KMS-11 (cell line): Measurements from ENCODE around the gene PPHLN1.

Experiments
- H2AFZ ChIP-seq: fragments of 200-600 bp; sonication (generic); 2 replicates; pipeline ENCODE4 v1.6.1; 2016; ENCODE audit warnings: antibody characterized with exemption, mixed run types, low read depth
- H3K27ac ChIP-seq: fragments of 200-600 bp; sonication (generic); 2 replicates; pipeline ENCODE4 v1.6.1; 2016; ENCODE audit warnings: mild to moderate bottlenecking, mixed run types
- H3K27me3 ChIP-seq: fragments of 200-600 bp; sonication (generic); 2 replicates; pipeline ENCODE4 v1.6.1; 2017; ENCODE audit warnings: mild to moderate bottlenecking, low read depth, mixed run types, moderate library complexity; ENCODE audit not compliant: insufficient read depth
- H3K36me3 ChIP-seq: fragments of 200-600 bp; sonication (generic); 2 replicates; pipeline ENCODE4 v1.6.1; 2017; ENCODE audit warnings: mild to moderate bottlenecking, mixed run types; ENCODE audit not compliant: insufficient read depth
- H3K4me1 ChIP-seq: fragments of 200-600 bp; sonication (generic); 2 replicates; pipeline ENCODE4 v1.6.1; 2016; ENCODE audit warnings: mild to moderate bottlenecking, low read depth, mixed run types; ENCODE audit not compliant: poor library complexity, severe bottlenecking
- H3K4me2 ChIP-seq: fragments of 200-600 bp; sonication (generic); 2 replicates; pipeline ENCODE4 v1.7.0; 2016; ENCODE audit warnings: mild to moderate bottlenecking, mixed run types
- H3K4me3 ChIP-seq: fragments of 200-600 bp; sonication (generic); IDR thresholded peaks from 2 replicates; pipeline ENCODE4 v1.6.1; 2017; ENCODE audit warnings: low read depth, low read length, mixed read lengths; ENCODE audit not compliant: insufficient read depth
- H3K79me2 ChIP-seq: fragments of 200-600 bp; sonication (generic); 2 replicates; pipeline ENCODE4 v1.6.1; 2016; ENCODE audit warnings: low read depth, mixed run types; ENCODE audit not compliant: insufficient read depth
- H3K9ac ChIP-seq: fragments of 200-600 bp; sonication (generic); 2 replicates; pipeline ENCODE4 v1.6.1; 2016; ENCODE audit warnings: mild to moderate bottlenecking, mixed run types
- H4K20me1 ChIP-seq: fragments of 200-600 bp; sonication (generic); 2 replicates; pipeline ENCODE4 v1.6.1; 2016; ENCODE audit warnings: mild to moderate bottlenecking, mixed run types; ENCODE audit not compliant: insufficient read depth
- TF ChIP-seq, protein P1 (sequence below): fragments of 200-600 bp; sonication (generic); conservative IDR thresholded peaks from 2 replicates; pipeline ENCODE4 v1.6.1; 2017; ENCODE audit warnings: low read depth, mild to moderate bottlenecking, antibody characterized with exemption, low read length, moderate library complexity, mixed read lengths

The PPHLN1 gene

DNA sequence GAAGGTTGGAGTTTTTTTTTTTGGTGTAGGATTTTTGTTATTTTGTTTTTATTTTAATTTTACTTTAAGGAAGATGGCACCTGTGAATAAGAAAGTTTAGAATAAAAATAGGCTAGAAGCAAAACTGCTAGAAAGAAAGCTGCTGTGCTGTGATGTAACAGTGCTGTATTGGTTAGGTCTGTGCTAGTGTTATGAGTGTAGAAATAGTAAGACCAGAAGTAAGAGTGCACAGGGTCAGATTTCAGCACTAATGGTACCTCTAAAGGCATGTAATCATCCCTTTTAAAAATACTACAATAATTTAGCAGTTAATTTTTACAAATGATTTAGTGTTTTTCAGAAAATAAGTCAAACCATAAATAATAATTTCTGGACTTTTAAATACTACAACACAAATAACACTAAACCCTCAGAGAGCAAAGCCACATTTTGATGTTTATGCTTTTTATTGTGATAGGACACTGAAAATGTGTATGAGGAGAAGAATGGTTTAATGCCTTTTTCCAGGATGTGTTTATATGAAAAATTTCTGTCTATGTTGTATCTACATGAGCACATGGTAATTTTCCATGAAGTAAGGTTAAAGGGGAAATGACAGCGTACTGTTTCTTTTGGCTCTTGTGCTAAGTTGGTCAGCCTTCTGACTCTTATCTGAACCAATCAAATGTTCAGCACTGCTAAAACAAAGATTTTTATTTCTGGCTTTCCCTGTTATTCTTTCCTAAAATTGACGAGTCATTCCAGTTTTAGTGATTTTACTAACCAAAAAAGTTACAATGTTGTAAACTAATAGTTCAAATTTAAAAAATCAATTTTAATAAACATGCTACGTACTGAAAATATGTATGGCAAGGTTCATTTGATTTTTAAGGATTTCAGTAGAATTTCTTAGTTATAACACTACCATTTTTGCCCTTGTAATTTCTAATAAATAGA is 96.1 kb downstream of the PPHLN1 start:
- TF ChIP-seq, protein P1, sequence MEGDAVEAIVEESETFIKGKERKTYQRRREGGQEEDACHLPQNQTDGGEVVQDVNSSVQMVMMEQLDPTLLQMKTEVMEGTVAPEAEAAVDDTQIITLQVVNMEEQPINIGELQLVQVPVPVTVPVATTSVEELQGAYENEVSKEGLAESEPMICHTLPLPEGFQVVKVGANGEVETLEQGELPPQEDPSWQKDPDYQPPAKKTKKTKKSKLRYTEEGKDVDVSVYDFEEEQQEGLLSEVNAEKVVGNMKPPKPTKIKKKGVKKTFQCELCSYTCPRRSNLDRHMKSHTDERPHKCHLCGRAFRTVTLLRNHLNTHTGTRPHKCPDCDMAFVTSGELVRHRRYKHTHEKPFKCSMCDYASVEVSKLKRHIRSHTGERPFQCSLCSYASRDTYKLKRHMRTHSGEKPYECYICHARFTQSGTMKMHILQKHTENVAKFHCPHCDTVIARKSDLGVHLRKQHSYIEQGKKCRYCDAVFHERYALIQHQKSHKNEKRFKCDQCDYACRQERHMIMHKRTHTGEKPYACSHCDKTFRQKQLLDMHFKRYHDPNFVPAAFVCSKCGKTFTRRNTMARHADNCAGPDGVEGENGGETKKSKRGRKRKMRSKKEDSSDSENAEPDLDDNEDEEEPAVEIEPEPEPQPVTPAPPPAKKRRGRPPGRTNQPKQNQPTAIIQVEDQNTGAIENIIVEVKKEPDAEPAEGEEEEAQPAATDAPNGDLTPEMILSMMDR, result no peak
- Histone ChIP-seq H3K4me1 (no peaks in the 10 kb centered on the region), H3K4me3 (no peak overlapping the region), H4K20me1 (no peaks in the 10 kb centered on the region), H3K79me2 (no peaks in the 10 kb centered on the region), H3K9ac (no peak overlapping the region), H3K4me2 (no peak overlapping the region), H2AFZ (no peak overlapping the region), H3K36me3 (no peaks in the 10 kb centered on the region), H3K27me3 (no peaks in the 10 kb centered on the region), H3K27ac (no peak overlapping the region)

DNA sequence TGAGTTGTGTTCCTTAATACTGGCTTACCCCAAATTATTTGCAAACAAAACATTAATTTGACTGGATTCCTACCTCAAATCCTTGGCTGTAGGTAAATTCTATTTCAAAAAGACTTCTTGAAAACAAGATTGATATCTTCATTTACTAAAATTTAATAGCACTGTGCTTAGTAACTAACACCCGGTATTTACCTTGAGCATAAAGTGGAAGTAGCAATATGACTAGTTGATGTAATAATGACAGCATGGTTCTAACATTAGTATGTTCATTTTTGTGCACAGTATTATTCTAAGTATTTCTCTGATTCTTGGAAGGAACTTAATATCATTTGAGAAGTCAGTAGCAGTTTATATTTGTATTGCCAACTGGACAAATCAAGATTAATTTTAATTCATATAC is 96.8 kb downstream of the PPHLN1 start:
- H3K27ac ChIP-seq, result no peak overlapping the region
- no peaks in the 10 kb centered on the region for H3K79me2 ChIP-seq

DNA sequence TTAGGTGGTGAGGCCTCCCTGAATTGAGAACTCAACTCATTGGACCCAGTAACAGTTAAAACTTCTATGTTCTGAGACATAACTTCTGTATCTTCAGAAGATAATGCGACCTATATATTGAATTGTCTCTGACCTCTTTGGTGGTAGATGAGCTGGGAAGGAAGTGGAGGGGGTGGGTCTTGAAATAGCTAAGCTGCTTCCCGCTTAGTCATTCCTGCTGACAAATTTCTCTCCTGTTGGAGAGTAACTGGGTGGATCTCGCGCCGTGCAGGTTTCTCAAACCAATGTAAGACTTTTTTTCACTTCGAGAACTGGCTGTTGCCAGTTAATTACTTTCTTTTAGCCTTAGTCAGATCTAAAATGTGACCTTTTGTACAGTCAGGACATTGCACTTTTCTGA is 100.8 kb downstream of the PPHLN1 start:
- Histone ChIP-seq H3K27me3 (no peaks in the 10 kb centered on the region), H3K4me2 (no peak overlapping the region), H3K79me2 (no peaks in the 10 kb centered on the region), H2AFZ (no peak overlapping the region), H3K9ac (no peak overlapping the region), H3K4me3 (no peak overlapping the region), H3K27ac (no peak overlapping the region), H3K36me3 (no peaks in the 10 kb centered on the region), H3K4me1 (no peaks in the 10 kb centered on the region), H4K20me1 (no peaks in the 10 kb centered on the region)
- TF ChIP-seq, protein P1, result no peak

More for the DNA sequence above, 96.8 kb downstream of the PPHLN1 start:
- H3K27me3 ChIP-seq, result no peaks in the 10 kb centered on the region
- H3K9ac ChIP-seq, result no peak overlapping the region
- no peak overlapping the region for H3K4me2 ChIP-seq
- TF ChIP-seq, protein P1, result no peak
- no peaks in the 10 kb centered on the region for H3K36me3 ChIP-seq
- H4K20me1 ChIP-seq, result no peaks in the 10 kb centered on the region
- no peak overlapping the region for H3K4me3 ChIP-seq
- H3K4me1 ChIP-seq, result no peaks in the 10 kb centered on the region
- H2AFZ ChIP-seq, result no peak overlapping the region

GRCh38 chr12:42428850-42429249 is 102.9 kb downstream of the PPHLN1 start:
- Histone ChIP-seq H3K36me3 (no peaks in the 10 kb centered on the region), H3K27me3 (no peaks in the 10 kb centered on the region), H4K20me1 (no peaks in the 10 kb centered on the region), H2AFZ (no peak overlapping the region), H3K4me1 (no peaks in the 10 kb centered on the region), H3K4me3 (no peak overlapping the region), H3K79me2 (no peaks in the 10 kb centered on the region), H3K4me2 (no peak overlapping the region), H3K9ac (no peak overlapping the region), H3K27ac (no peak overlapping the region)
- TF ChIP-seq, protein P1, result no peak
